GM20000 (cell line): ENCODE data around the gene IKZF2.

Source experiments
- DNase-seq: peaks from one replicate; pipeline ENCODE4 v3.0.0; 2012; ENCODE audit warnings: low spot score
- CTCF ChIP-seq: IDR thresholded peaks from 2 replicates; pipeline ENCODE4 v1.5.1; 2012; ENCODE audit warnings: mild to moderate bottlenecking, control low read depth; ENCODE audit errors: extremely low read depth, missing control alignments

IKZF2 gene

GRCh38 chr2:213067888-213068287 lies 83.5 kb downstream of the IKZF2 start:
- DNase-seq = no peak
- no peak for TF ChIP-seq CTCF

DNA sequence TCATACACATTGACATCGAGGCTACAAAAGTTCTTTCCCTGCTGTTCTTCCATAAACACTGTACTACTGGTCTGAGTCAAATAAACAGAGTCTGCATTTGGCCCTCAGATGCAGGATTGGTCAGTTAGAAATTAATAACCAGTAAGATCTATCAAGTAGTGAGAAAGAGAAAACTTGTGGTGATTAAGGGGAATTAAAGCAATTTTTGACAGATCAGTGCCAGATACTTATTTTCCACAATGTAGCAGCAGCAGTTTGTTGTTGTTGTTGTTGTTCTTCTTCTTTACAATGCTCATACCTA lies 85.0 kb downstream of the IKZF2 start:
- no peak for DNase-seq
- TF ChIP-seq CTCF = no peak

GRCh38 chr2:213065583-213066442 lies 85.6 kb downstream of the IKZF2 start:
- no peak for TF ChIP-seq CTCF

GRCh38 chr2:213064099-213064498 lies 87.3 kb downstream of the IKZF2 start:
- DNase-seq = no peak

More at GRCh38 chr2:213065583-213066442, 85.6 kb downstream of the IKZF2 start:
- peak; percentile 9 for DNase-seq

DNA sequence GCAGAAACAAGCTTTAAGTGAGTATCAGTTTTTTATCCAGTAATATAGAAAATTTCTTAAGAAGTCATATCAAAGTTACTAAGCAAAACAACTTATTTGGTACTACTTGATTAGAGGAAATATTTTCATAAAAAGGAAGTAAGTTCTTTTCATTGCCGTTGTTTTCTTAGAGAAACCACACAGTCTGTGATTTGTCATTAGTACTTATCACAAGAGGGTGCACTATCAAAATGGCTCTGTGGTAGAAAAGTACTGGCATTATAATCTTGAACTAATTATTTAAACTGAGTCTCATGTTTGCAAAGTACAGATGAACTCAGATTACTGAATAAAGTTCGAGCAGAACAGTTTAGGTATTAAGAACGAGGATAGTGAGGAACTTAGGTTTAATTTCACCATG lies 93.4 kb downstream of the IKZF2 start:
- no peak for TF ChIP-seq CTCF
- no peak for DNase-seq

More at GRCh38 chr2:213064099-213064498, 87.3 kb downstream of the IKZF2 start:
- no peak for TF ChIP-seq CTCF

DNA sequence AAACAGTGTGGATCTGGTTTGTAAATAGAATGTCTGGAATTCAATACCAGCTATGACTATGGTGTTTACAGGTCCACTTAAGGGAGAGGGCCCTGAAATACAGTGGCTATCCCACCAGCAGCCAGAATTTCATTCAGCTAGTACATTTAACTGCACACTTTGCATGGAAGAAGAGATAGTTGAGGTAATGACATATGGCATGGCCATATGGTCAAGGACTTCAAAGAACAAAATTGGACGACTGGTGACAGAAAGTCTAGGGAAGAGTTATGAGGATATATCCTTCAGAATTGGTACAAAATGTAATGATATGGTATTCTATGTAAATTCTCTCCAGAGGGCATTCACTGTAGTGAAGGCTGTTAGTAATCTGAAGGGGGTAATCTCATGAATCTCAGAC lies 105.0 kb downstream of the IKZF2 start:
- no peak for DNase-seq
- no peak for TF ChIP-seq CTCF

- TF ChIP-seq CTCF = no peak
- no peak for DNase-seq
Measured at GRCh38 chr2:213043566-213043965, 107.8 kb downstream of the IKZF2 start.
